GM18870 (cell line): ENCODE results near the gene BTBD16.

ENCODE experiments used
- ATAC-seq: cut with Tn5 transposase; IDR thresholded peaks from one replicate; pipeline ENCODE4 v1.9.1; 2021; ENCODE audit warnings: moderate library complexity; ENCODE audit not compliant: unreplicated experiment

Gene BTBD16

DNA sequence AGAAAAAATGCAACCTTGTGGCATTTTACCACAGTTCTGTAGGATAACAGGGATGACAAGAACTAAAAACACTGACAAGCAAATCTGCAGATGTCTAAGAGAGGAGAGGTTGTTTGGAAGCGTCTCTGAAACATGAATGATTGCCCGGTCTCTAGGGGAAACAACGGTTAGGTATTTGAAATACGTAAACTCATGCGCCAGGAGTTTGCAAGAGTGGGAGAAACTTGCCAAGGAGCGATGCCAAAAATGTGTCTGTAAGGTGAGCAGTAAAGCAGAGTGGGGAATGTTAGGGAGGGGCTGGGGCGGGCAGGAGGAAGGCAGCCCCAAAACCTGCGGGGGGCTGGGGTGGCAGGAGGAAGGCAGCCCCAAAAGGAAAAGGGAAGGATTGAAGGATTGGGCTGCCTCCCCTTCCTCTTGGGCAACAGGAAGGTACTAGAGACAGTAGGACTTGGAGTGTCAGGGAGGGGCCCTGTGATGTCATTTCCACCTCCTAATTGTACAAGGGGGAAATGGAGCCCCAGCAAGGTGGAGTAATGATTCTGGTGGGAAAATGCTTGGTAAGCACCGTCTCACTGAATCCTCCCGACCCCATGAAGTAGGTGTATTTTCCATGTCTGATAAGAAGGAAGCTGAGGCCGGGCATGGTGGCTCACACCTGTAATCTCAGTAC lies 70.2 kb downstream of the BTBD16 start:
- ATAC-seq: no peak

DNA sequence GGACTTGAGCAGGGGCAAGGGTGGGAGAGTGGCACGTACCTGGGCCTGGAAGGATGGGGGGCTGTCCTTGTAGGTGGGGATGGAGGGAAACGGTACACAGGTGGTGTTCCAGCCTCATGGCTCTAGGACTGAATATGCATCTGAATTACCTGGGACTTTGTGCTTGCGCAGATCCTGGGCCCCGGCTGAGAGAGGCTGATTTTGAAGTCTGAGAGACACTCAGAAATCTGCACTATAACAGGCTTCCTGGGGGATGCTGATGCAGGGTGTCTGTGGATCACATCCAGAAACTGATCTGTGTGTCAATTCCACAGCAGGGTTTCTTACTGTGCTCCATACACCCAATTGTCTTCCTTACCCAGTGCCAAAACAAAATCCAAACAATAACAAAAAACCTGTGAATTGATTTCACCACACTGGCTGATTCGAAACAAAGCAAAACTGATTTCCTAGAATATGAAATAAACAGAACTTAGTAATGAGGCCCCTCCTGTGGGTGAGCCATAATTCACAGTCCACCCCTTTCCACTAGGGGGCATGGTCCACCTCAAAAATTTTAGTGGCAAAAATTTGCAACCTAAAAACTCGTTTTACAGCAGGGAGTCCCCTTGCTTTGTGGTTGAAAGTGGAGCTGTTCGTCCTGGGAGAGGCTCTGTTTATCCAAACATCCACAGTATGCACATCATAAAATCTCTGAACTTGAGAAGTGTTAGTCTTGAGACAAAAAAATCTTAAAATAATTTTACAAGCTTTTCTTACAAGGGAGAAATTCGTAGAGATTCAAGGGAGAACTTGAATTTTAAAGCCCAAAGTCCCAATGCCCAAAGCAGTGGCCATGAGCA lies 71.4 kb downstream of the BTBD16 start:
- ATAC-seq: no peak

DNA sequence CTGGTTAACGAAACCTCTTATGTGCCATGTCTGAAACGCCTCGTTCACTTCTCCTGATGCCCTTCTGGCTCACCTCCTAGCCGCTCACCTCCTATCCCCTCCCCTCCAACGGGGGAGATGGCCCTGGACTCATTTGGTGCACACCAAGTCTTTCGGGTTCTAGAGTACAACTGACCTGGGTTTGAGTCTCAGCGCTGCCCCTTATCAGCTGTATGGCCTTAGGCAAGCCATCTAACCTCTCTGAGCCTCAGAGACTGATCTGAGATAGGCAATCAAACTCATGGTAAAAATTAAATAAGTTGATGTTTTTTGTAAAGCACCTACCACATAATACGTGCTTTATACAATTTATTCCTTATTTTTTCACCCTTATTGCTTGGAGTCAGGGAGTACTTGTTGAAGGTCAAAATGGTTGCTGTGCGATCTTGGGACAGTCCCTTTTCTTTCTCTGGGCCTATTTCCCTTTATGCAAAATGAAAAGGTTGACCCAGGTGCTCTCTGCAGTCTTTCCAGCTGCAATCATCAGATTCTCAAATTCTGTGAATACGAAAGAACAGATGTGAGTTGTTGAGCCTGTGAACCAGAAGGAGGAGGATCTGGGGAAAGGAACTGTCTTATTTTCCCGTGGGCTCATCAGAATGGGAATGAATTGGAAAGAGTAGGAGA lies 72.2 kb downstream of the BTBD16 start:
- ATAC-seq: no peak

DNA sequence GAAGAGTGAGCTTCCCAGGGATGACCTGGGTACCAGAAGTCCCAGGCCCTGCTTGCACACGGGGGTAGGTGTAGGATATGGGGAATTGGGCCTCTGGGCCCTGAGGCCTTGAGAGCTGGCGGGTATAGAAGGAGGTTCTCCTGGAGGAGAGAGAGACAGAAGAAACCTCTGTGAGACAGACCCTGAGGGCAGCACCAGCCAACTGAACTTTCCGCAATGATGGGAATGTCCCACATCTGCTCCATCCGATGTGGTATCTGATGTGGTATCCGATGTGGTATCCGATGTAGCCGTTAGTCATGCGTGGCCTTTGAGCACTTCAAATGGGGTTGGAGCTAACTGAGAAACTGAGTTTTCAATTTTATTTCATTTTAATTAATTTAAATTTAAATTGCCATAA lies 72.8 kb downstream of the BTBD16 start:
- no peak for ATAC-seq

DNA sequence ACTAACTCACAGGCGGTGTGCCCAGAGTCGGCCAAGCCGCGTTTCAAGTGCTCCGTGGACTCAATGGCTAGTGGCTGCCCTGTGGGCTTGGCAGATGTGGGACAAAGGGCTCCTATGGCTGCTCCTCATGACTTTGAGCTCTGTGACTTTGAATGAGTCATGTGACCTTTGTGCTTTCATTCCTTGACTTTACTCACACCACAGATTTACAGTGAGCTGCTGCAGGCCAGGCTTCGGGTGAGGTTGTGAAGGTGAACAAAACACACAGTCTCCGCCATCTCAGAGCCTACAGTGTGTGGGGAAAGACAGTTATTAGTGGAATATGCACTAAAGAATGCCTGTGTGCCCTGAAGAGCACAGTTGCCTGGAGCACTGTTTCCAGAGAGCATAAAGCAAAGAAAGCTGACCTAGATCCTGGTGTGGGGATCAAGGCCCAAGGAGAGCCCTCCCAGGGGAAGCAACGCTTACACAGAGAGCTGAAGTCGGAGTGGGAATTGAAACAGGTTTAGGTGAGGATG lies 73.7 kb downstream of the BTBD16 start:
- ATAC-seq: no peak

DNA sequence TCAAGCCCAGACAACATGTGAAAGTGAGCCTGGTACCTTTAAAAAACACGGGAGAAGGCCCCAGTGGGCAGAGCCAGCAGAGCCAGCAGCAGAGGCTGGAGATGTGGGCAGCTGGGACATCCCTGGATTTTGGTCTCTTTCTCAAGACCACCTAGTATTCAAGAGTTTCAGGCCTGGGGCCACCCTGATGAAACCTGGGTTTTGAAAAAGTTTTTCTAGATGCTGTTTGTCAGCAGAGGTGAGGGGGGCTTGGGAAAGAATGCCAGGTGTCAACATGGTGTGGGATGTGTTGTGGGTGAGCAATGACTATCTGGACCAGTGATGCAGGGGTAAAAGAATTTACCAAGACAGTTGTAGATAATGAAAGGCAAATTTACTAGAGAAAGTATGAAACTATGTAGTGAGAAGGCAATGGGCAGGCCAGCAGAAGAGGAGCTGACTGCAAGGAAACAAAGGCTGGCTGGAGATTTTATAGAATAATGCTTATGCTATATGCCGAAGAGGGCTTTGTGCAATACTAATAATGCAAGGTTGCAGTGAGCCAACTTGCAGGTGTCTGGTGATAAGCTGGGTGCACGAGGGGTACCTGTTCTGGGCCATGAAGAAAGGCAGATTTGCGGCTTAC lies 75.3 kb downstream of the BTBD16 start:
- ATAC-seq: no peak

DNA sequence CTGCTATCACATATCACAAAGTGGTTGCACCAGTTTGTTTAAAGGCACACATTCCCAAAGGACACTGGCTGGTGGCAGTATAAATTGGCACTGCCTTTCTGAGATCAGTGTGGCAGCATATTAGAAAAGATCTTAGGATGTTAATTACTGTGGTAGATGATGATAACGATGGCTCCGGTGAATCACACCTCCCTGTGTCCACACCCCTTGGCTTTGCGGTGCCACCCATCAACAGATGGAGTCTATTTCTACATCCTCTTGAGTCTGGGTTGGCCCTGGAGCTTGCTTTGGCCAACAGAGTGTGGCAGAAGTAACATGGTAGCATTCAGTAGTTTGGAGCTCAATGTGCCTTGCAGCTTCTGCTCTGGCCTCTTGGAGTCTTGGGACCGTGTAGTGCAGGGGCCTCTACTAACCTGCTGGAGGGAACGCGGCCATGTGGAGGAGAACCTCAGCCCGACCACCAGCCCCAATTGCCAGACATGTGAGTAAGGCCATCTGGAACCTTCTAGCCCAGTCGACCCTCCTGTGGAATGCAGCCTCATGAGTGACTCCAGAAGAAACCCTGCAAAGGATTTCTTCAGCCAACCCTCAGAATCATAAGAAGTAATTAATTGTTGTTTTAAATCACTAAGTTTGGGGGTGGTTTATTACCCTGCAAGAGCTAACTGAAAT lies 76.2 kb downstream of the BTBD16 start:
- no peak for ATAC-seq

DNA sequence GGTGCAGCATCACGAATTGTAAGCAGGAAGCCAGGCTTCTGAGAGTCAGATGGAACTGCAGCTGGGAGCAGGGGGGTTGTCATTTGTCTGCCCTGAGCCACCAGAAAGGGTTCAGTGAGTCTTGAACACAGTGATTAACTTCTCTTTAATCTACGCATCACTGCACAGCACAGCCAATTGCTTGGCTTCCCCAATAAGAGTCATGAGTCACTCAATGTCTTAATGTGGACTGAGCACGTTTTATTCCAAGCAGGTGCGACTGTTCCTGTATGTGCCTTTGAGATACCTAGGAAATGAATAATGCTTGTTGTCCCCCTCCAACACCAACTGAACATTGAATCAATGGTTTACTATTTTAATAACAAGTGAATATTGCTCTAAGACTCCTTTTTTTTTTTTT lies 77.4 kb downstream of the BTBD16 start:
- no peak for ATAC-seq

DNA sequence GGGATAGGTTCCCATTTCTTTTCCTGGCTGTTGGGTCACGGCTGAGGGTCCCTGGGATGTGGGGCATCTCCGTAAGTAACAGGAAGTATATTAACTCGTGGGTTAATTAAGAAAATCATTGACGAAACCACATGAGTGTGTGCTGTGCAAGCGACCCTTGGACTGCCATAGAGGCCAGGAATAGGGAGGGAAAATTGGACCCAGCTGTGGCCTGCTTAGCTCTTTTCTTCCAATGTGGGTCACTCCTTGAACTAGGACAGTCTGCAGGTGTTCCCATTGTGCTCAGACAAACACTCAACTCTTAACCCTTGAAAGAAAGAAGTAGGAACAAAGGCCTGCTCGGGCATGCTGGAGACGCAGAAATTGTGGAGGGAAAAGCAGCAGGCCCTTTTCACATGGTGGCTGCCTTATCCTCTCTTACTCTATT lies 77.9 kb downstream of the BTBD16 start:
- ATAC-seq: no peak

DNA sequence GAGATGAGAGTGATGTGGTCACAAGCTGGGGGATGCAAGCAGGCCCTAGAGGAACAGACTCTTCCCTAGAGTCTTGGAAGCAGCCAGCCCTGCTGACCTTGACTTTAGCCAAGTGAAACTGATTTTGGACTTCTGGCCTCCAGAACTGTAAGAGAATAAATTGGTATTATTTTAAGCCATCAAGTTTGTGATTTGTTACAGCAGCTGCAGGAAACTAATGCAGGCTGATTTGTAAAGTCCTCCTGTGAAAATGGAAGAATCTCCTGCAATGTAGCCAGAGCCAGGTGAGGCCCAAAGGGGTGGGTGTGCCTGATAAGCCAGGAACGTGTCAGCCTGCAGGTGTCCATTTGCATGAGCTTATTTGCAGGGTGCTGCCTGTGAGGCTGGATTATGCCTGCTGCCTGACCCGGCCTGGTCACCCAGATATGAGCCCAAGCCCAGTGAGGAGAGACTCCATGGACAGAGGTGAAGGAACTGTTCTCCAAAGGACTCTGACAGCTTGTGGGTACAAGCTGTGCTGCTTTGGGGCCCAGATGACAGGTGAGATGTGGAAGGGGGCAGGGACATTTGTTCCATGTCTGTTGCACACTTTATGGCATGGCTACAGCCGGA lies 78.8 kb downstream of the BTBD16 start:
- no peak for ATAC-seq

DNA sequence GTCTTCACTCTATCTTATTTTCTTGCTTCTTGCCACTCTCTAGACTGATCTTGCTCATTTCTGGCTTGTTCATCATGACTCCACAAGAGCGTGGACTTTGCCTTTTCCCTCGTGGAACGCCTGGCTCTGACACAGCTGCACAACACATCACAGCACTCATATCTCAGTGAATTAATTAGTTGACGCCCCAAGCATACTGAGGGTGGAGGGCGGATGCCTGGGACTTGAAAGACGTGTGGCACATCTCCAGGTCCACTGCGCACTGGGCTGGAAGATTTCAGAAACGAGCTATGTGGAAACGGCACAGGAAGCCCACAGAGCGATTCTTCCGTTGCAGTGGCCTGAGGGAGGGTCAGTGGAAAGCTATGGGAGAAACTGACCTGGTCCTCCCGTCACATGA lies 79.8 kb downstream of the BTBD16 start:
- ATAC-seq: no peak

DNA sequence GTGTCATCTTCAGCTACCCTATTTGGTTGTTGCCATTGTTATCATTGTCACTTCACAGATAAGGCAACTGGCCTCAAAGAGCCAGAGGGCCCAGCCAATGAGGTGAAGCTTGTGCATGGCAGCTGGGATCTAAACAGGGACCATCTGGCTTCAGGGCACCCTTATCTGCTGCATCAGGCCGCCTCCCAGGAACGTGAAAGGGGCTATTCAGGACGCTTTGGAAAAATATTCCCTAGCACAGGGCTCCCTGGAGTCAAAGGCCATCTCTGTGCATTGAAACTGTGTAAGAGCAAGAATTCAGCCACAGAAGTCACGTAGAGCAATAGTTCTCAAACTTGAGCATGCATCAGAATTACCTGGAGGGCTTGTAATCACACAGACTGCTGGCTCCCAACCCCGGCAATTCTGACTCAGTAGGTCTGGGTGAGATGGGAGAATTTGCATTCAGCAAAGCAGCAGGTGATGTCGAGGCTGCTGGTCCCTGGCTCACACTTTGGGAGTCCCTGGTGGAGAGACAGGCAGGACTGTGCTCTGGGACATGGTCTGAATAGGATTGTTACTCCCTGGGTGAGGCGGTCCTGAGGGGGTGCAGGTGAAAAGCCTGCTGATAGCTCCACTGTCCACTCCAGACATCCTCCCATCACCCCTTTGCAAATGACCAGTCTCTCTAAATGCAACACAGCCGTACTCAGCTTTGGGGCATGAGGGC lies 81.9 kb downstream of the BTBD16 start:
- no peak for ATAC-seq

DNA sequence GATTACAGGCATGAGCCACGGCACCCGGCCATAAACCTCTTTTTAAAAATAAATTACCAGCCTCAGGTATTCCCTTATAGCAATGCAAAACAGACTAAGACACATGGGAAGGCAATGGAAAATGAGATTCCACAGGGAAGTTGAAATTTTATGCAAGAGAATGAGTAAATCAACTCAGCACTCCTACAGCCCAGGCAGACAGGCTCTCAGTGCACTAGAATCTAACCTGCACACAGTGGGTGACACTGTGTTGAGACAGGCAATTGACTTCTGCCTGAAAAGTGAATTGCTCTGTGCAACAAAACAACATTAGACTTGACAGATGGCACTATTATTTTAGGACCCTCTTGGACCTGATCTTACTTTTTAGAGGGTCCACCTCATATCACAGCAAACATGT lies 83.3 kb downstream of the BTBD16 start:
- no peak for ATAC-seq

DNA sequence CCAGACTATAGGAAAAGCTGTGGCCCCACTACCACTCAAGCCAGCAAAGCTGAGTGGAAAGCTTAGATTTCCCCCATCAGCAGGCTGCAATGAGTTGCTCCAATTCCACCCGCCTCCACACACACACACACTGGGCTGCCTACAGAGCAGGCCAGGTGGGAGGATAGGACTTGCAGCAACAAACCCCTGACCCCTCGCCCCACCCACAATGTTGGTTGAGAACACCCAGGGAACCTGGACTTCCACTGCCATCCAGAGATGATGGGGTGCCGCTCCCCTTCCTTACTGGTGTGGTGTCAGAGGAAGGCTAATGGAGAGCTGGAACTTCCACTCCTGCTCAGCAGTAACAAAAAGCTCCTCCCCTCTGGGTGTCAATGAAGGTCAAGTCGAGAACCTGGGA lies 86.6 kb downstream of the BTBD16 start:
- no peak for ATAC-seq

DNA sequence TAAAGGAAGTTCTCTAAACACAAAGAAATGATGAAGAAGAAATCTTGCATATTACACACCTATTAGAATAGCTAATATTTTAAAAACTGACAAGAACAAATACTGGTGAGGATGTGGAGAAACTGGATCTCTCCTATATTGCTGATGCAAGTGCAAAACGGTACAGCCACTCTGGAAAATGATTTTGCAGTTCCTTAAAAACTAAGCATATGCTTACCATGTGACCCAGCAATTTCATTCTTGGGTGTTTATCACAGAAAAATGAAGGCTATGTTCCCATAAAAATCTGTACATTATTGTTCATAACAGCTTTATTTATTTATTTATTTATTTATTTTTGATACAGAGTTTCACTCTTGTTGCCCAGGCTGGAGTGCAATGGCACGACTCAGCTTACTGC lies 88.5 kb downstream of the BTBD16 start:
- no peak for ATAC-seq

DNA sequence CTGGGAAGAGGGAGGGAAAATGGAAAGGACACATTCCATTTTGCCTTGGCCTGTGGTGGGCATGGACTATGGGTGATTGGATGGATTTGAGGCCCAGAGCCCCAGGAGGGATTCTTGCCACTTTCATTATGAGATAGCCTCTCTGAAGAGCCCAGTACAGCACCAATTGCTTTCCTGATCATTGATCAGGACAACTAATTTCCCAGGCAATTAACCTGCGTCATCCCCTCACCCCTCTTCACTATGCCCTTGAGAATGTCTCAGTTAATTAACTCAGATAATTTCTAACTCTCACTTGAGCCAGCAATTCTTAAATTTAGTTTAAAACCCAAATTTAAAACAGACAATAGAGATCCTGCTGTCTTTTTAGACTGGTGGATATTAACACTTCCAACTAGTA lies 90.0 kb downstream of the BTBD16 start:
- no peak for ATAC-seq

DNA sequence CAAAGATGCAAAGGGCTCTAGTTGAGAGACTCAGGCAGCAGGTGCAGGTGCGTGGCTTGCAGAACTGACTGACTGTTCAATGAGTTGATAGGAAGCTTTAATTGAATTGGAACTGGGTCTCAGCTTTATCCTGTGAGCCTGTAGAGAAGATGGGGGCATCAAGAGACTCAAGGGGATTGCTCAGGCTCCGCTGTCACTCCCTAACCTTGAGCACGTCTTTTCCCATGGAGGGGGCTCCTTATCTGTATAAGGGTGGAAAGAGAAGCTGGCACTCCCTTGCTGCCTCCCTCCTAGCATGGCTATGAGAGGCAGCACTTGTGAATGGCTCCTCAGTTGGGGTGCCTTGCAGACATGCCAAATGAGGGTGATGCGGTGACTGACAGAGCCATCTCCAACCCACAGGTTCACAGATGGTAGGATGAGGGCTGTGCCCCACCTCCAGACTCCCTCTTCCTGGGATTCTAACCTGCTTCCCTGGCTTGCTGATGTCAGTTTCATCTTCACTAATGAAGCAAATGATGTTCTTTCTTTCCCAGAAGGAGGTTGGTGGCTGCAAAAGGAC lies 91.0 kb downstream of the BTBD16 start:
- ATAC-seq: no peak

DNA sequence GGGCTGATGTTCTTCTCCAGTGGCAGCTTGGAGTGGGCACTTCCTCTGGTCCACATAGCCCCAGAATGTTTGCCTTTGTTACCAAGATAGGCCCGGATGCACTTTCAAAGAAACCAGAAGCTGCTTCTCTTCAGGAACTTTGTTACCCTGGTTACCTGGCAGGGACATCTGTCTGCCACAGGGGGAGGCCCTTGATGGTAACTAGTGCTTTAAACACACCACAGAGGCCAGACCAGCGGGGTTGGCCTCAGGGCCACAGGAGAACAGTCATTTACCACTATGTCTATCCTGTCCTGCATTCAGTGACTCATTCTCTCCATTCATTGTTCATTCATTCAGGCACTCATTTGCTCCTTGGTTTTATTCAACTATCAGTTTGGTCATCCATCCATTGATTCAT lies 91.5 kb downstream of the BTBD16 start:
- no peak for ATAC-seq

DNA sequence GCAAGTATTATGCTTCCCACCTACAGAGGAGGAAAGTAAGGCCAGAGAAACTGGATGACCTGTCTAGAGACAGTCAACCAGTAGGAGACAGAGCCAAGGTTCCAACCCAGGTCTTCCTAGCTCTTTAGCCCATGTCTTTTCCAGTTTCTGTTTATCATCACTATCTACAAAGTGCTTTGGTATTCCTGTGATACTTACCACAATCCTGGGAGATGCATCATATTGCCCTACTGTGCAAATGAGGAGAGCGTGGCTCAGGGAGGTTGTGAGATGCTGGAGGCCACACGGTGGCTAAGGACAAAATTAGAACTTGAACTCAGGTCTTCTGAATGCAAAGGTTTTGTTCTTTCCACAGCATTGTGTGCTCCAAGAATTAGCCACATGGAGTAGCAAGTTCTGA lies 92.2 kb downstream of the BTBD16 start:
- no peak for ATAC-seq
